Body of pancreas (tissue), 4 donors: ENCODE results near the gene CNTNAP2.

Source experiments
- CTCF ChIP-seq, 7 experiments: fragments of 450-650 bp in 4 of 7; fragments of 200-600 bp in 3 of 7; sonication (generic) in 3 of 7; IDR thresholded peaks; one replicate each; pipeline ENCODE4 v1.5.1; 2016 to 2019; ENCODE audit warnings: antibody characterized with exemption in 7 of 7
- POLR2A ChIP-seq, 3 donors: fragments of 450-650 bp; IDR thresholded peaks; one replicate each; pipeline ENCODE4 v1.6.1; 2016; ENCODE audit warnings: antibody characterized with exemption in 3 of 3, mild to moderate bottlenecking in 2 of 3

- TF ChIP-seq CTCF (IDR thresholded peaks at IDR 0.05) (no peak), POLR2A (IDR thresholded peaks at IDR 0.05) (no peak)
Measured at GRCh38 chr7:148261523-148261922, 2144.9 kb downstream of the CNTNAP2 start.
